NCI-H1092 treated with DMSO at 0.1 percent for 48 hours (cell line): Measurements from ENCODE around the gene DEPDC1B.
"Not testable (repeated sequence)": the region's sequence is repeated elsewhere in the genome, so short reads cannot be mapped to it uniquely, and the experiment has no call there.

Experiments
- DNase-seq: peaks from one replicate; lab custom pipeline; 2025; lab: John Stamatoyannopoulos, UW

DEPDC1B gene

GRCh38 chr5:60699609-60700415 lies at the start of gene DEPDC1B:
TSS of gene DEPDC1B (minus strand) at chr5:60700166. CDS start at chr5:60700093, 73 bp downstream.
- peak; percentile 76 for DNase-seq

GRCh38 chr5:60744682-60745081 lies 44.7 kb upstream of the DEPDC1B start:
- no peak for DNase-seq

GRCh38 chr5:60743511-60744314 lies 43.7 kb upstream of the DEPDC1B start:
- no peak for DNase-seq

GRCh38 chr5:60740322-60740721 lies 40.4 kb upstream of the DEPDC1B start:
- no peak for DNase-seq

GRCh38 chr5:60738933-60739332 lies 39.0 kb upstream of the DEPDC1B start:
- no peak for DNase-seq

- no peak for DNase-seq
Observed at GRCh38 chr5:60738461-60738860, 38.5 kb upstream of the DEPDC1B start.

- not testable (repeated sequence) for DNase-seq
Observed at GRCh38 chr5:60730858-60731257, 30.9 kb upstream of the DEPDC1B start.

- no peak for DNase-seq
Observed at GRCh38 chr5:60727033-60727679, 27.2 kb upstream of the DEPDC1B start.

- DNase-seq: no peak
Observed at GRCh38 chr5:60724126-60724525, 24.2 kb upstream of the DEPDC1B start.

GRCh38 chr5:60722416-60722815 lies 22.4 kb upstream of the DEPDC1B start:
- DNase-seq: peak; percentile 73

- DNase-seq: no peak
Observed at GRCh38 chr5:60719329-60719728, 19.4 kb upstream of the DEPDC1B start.

- no peak for DNase-seq
Observed at GRCh38 chr5:60718166-60718892, 18.4 kb upstream of the DEPDC1B start.

GRCh38 chr5:60715201-60715928 lies 15.4 kb upstream of the DEPDC1B start:
- DNase-seq: not testable (repeated sequence)

GRCh38 chr5:60712950-60713349 lies 13.0 kb upstream of the DEPDC1B start:
- DNase-seq: no peak

GRCh38 chr5:60711892-60712291 lies 11.9 kb upstream of the DEPDC1B start:
- not testable (repeated sequence) for DNase-seq

GRCh38 chr5:60710362-60710761 lies 10.4 kb upstream of the DEPDC1B start:
- DNase-seq: no peak

GRCh38 chr5:60705144-60705543 lies 5.2 kb upstream of the DEPDC1B start:
- no peak for DNase-seq

- DNase-seq: no peak
Observed at GRCh38 chr5:60703944-60704343, 4.0 kb upstream of the DEPDC1B start.

- DNase-seq: peak; percentile 2
Observed at GRCh38 chr5:60701321-60701968, 1.5 kb upstream of the DEPDC1B start.

- peak; percentile 50 for DNase-seq
Observed at GRCh38 chr5:60700416-60700757, 421 bp upstream of the DEPDC1B start.

- no peak for DNase-seq
Observed at GRCh38 chr5:60699288-60699608, 718 bp downstream of the DEPDC1B start.
